ENCODE data around the gene KANSL1L.

DNA sequence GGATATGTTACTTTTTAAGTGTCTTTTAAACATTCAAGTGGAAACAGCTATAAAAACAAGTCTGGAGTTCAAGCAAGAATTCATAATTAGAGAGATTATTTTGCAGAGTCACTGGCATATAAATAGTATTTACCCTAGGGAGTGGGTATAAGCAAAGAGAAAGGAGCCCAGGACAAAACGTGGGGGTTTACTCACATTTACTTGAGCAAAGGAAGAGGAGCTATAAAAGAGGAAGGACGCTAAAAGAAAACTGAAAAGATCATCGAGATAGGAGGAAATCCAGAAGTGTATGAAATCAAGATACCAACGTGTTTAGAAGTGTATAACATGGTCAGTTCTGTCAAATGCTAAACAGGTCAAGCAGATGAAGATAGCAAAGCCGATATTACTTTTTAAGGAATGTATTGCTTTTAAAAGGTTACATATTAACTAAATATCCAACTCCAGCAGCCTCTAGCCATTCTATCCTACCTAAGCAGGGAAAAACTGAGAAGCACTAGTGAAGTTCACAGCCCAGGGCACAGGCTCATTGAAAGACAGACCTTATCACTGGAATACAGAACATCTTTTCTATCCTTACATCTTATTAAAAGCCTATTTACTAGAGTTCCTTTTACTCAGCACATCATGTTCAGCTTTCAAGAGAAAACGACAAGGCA lies 8.6 kb downstream of the KANSL1L start:
- TF ChIP-seq, protein P1, sequence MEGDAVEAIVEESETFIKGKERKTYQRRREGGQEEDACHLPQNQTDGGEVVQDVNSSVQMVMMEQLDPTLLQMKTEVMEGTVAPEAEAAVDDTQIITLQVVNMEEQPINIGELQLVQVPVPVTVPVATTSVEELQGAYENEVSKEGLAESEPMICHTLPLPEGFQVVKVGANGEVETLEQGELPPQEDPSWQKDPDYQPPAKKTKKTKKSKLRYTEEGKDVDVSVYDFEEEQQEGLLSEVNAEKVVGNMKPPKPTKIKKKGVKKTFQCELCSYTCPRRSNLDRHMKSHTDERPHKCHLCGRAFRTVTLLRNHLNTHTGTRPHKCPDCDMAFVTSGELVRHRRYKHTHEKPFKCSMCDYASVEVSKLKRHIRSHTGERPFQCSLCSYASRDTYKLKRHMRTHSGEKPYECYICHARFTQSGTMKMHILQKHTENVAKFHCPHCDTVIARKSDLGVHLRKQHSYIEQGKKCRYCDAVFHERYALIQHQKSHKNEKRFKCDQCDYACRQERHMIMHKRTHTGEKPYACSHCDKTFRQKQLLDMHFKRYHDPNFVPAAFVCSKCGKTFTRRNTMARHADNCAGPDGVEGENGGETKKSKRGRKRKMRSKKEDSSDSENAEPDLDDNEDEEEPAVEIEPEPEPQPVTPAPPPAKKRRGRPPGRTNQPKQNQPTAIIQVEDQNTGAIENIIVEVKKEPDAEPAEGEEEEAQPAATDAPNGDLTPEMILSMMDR (IDR thresholded peaks at IDR 0.05; ENCODE audit: low read length), result no peak
- no peak for TF ChIP-seq EZH2 (optimal IDR thresholded peaks at IDR 0.05; ENCODE audit: low read depth, low read length)
- no peak for TF ChIP-seq EZH2phosphoT487 (IDR thresholded peaks at IDR 0.05; ENCODE audit: low read length)

All from MM.1S (cell line).